NCI-H2107 (cell line): ENCODE measurements around the gene KRT33B.
"Not testable (repeated sequence)": the region's sequence is repeated elsewhere in the genome, so short reads cannot be mapped to it uniquely, and the experiment has no call there.

Source experiments
- DNase-seq: peaks from one replicate; lab custom pipeline; 2025; lab: John Stamatoyannopoulos, UW

KRT33B gene

DNA sequence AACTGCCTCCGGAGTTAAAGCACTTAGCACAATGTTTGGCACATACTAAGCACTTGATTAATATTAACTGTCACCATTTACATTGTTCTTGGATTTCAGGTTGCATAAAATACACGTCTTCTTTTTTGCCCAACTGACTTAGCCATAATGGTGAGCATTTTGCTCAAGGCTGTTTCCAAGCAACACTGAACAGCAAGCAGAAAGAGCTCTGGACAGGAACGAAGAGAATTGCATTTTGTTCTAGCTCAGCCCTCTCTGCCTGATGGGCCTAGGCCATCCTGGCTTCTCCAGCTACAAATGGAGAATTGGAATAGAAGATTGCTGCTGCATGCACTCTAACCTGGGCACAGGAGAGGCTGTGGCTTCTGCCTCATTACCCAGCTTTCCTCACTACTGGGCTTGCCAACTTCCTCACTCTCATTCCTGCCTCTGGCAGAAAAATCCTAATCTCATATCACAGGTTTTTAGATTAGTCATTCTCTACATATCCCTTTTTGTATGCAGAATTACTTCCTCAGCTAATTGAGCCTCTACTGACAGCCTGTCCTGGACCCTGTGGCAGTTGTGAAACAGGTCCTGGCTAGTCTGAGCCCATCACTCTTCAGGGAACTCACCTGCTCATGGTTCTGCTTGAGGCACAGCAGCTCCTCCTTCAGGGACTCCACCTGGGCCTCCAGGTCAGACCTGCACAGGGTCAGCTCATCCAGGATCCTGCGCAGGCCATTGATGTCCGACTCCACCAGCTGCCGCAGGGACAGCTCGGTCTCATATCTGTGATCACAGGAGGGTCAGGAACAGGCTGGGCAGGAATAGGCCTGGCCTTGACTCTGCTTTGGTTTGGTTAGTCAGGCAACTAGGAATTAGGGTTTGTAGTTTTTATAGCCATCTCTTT is 21.5 kb downstream of the KRT33B start:
- DNase-seq: no peak

DNA sequence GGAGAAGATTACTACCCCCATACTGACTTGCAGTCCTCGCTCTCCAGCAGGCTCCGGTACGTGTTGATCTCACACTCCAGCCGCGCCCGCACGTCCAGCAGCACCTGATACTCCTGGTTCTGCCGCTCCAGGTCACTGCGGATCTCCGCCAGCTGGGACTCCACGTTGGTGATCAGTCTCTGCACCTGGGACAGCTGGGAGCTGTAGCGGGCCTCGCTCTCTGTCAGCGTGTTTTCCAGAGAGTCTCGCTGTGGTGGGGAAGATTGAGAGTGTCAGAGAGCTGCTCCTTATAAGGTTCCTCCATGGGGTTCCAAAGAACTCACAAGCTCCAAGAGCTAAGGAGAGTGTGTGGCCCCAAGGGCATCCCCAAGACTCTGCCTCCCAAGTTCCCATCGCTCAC is 23.2 kb downstream of the KRT33B start:
- DNase-seq: not testable (repeated sequence)

DNA sequence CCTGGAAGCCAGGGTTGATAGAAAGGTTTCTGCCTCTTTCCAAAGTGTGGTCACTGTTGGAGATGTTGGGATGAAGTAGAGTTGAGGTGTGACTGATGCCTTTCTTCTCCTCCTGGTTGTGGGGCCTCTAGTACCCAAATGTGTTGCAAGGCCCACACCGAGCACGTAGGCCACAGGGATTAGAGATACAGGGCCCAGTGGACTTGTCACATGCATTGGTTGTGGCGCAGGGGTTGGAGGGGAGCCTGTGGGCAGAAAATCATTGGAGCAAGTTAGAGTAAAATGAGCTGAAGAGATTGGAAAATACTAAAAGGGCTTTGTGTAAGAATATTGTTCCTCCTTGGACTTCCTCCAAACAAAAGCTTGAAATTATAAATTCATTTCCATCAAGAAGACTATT is 23.6 kb downstream of the KRT33B start:
- DNase-seq: no peak

DNA sequence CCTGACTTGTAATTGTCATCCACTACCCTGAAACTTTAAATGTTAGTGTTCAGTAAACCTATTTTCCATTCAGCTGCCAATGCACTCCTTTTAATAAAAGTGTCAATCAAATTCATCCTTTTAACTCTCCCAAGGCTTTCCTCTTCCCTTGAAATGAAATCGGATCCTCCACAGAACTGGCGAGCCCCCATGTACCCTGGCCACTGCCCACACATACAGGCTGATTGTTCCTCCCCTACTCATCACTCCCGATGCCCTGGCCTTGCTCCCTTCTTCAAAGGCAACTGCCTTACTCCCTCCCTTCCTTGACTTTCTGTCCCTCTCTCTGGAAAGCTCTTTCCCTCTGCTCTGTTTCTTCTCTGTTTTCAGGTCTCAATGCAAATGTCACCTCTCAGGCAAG is 26.6 kb downstream of the KRT33B start:
- no peak for DNase-seq

DNA sequence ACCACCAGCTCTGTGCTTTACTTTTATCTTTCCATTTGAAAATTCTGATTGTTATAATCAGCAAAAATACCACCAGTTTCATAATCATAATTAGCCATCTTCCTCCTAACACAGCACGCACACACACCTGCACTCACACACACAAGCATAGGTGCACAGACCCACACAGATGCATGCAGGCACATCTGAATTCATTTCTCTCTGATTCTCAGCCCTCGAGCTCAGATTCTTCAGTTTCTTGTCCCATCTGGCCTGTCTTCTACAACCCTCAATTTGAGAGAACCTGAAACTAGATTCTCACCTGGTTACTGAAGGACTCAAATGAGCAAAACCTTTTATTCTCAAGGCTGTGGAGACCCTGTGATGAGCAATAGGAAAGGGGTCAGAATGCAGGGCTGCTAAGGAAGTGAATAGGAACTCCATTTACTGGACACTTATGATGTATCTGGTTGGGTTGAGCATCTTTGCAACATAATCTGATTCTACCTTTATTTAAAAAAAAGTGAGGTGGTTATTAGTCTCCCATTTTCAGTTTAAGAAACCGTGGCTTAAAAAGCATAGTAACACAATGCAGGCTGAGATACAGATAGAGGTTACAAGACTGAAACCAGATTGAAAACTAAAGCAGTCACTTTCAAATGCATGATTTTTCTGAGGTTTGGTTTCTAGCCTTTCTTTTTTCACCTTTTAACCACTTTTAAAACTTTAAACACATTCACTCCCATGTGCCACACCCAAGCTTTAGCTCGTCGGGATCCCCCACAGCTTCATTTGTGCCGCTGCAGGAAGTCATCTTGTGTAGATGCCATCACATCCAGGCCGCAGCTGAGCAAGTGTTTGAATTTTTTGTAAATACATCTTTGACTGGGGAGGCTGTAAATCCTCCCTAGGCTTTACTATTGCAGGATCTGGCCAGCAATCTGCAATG is 28.4 kb downstream of the KRT33B start:
- DNase-seq: no peak

DNA sequence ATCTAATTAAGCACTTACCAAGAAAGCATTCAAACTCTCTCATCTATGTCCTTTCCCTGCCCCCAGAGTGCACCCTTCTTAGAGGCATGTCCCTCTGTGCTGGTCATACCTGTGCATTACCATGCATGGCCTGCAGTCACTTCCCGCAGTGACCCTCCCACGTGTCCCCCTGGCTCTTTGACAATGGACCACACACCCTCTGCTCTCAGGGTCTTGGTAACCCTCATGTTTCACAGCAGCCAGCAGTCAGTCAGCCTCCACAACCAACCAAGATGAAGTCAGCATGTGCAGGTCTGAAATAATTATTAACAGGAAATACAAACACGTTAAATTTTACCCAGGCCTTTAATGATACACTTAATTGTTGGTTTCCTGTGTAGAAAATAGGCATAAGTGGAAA is 29.1 kb downstream of the KRT33B start:
- DNase-seq: no peak

DNA sequence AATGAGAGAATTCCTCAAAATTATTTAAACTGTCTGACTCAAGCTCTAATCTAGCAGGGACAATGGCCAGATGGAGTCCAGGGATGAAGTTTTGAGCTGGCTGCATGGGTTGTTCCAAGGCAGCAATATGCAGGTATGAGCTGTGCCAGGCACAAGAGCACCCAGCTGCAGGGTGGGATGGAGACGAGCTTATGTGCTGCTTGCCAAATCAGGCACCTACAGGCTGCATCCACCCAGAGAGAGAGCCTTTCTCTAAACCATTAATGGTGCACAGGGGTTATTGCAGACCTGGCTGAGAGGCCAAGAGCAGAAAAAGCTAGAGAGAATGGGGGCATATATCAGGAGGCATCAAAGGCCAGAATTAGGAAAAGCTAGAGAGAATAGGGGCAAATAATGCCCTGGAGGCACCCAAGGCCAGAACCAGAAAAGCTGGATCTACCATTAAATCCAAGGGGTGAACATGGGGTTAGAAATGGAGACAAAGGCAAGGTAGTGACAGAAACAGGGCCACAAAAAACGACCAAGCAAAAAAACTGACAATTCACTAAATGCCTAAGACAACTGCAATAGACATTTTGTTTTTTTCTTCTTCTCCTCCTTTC is 29.9 kb downstream of the KRT33B start:
- DNase-seq: no peak

DNA sequence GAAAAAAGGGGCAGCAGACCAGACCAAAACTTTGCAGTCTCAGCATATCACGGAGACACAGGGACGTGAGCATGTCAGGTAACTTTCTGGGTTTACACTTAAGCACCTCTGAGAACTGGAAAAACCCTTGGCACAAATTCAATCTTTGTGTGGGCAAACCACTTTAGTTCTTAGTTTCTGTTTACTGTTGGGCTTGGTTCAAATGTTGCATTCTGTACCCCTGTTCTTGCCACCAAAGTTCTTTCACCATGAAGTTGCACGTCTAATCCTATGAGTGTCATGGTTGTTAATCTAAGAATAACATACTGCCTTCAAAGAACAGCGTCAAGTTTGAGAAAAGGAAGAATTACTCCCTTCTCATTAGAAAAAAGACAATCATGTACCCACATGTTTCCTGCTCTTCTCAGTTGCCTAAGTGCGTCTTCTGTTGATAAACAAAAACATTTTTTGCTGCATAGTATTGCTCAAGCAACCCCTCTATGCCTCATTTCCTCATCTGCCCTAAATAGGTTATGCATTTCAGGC is 30.6 kb downstream of the KRT33B start:
- no peak for DNase-seq

DNA sequence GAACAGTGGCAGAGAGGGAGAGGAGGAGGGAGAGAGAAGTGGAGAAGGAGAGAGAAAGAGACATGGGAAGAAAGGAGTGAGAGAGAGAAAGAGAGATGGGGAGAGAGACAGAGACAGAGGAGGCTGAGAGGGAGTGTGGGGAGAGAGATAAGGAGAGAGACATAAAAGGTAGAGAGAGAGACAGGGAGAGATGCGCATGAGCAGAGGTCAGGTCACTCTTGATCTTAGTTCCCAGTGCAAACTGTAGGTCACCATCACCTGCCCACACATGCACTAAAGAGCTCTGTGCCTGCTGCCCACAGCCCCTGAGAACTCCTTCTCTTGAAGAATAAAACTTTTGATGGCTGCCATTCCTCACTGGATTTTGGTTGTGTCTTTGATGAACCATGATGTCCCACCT is 33.9 kb downstream of the KRT33B start:
- DNase-seq: no peak

DNA sequence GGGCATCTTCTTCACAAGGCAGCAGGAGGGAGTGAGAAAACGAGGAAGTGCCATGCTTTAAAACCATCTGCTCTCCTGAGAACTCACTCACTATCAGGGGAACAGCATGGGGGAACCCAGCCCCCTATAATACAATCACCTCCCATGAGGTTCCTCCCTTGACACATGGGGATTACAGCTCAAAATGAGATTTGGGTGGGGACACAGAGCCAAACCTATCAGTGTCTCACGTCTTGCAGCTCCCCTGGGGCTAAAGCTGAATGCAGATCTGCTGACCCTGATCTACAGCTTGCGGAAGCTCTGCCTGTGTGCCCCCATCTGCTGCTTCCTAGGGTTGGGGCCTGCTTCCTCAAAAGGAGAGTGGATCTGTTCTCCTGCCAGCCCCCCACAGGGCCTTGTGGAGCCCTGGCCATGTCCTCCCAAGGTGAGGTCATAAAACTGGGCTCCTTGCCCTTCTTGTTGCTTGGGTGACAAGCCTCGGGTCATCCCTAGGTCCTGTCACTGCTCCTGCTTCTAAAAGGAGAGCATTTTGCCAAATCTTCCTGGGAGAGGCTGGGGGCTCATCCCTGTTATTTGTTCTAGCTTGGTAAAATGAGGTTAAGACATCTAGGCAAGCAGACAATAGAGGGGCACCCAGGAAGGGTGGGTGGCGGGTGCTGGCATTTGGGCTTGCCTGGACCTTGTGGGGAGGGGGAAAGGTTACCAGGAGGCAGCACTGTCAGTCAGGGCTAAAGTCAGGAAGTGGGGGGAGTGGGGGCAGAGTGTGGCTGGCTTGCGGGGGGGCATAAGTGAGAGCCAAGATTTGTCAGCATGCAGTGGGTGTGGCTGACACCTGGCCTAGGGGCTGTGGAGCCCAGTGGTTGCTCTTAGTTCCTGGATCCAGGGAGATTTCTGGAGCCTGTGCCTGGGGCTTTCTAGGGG is 35.0 kb downstream of the KRT33B start:
- no peak for DNase-seq

DNA sequence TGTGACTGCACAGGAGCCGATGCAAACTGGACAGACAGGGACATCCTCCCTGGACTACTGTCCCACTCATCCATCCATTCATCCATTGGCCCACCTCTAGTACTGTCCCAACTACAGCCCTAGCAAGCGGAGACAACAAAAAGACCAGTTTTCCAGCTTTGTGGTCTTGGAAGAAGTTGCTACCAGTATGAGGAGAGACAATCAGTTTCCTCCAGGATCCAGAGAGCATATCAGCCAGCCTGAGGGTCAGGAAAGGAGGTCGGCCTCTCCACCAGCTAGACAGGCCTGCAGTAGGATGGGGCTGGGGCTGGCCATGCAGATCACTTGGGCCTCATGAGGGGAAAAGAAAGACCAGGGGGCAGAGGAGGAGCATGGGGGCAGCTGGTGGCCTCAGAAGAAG is 35.8 kb downstream of the KRT33B start:
- no peak for DNase-seq

DNA sequence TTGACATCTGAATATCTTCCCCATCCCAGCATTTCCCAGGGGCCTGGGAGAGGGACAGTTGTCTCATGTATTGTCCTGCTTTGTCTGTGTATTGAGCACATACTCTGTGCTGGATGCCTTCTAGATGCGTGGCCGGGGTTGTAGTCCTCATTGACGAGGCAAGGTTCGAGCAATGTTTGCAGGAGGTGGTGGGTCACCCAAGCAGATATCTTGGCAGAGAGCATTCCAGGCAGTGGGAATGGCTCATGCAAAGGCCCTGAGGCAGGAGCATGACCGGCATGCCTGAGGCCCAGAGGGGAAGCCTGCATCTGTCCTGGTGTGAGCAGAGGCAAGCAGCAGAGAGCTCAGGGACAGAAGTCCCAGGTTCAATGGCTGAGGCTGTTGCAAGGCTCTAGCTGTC is 36.5 kb downstream of the KRT33B start:
- DNase-seq: no peak

DNA sequence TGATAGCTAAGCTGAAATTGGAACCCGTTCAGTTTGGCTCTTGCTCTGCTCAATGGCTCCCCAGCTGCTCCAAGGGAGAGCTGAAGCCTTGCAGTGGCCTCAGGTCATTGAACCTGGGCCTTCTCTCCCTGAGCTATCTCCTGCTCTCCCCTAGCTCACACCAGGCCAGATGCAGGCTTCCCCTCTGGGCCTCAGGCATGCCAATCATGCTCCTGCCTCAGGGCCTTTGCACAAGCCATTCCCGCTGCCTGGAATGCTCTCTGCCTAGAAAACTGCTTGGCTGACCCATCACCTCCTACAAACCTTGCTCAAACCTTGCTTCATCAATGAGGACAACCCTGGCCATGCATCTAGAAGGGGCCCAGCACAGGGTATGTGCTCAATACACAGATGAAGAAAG is 37.4 kb downstream of the KRT33B start:
- DNase-seq: no peak

DNA sequence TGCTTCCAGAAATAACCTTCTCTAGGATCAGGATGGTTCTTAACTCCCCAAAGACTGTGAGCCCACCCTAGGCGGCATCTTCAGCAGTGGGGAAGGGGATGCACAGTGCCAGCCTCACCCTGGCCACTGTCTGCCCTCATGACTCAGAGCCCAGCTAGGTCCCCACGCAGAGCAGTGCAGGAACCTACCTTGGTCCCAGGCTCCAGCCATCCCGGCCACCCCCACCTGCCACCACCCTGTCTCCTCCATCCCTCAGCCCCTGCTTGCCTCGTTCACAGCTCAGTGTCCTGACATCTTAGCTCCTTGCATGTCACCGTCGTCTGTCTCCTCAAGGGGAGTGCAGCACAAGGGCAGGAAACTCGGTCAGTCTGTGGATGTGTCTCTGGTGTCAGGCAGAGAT is 38.0 kb downstream of the KRT33B start:
- DNase-seq: no peak

DNA sequence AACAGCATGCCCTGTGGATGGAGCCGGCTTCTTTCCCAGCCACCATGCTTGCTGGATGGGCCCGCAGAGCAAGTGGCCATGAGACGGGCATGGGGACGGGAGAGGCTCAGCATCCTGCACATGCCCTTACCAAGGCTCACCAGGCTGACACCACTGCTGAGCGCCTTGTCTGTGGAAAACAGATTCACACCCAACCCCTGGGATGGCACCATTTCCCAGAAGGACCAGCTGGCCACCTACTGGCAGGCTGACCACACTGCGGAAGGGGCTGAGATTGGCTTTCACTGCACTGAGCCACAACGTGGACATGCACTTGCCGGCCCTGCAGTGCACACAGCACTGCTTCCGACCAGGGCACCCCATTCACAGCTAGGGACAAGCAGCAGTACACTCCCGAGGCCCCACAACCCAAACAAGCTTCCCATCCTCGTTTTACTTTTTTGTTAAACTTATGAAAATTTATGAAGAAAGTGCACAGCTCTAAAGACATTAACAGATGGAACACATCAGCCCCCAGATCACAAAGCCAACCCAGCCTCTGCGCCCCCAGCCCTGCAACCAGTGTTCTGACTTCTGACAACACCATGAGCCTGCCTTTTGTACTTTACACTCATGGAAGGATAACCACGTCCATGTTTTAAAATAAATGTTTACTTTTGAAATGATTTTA is 40.2 kb downstream of the KRT33B start:
- peak; percentile 14 for DNase-seq

DNA sequence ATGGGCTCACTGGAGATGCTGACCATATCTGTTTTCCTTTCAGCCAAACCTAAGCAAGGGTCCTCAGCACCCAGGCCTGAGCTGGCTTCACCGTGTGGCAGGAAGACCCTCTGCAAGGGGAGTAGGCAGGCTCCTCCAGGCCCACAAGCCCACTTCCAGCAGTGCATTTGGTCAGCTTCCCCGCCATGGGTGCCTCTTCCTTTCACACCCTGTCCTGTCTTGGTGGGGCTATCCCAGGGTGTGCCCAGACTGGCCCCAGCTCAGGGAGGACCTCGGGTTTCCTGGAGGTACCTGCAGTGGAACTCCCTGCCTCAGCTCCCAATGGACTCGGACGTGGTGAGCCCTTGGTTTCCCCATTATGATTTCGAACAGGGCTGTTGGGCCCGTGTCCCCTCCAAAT is 41.4 kb downstream of the KRT33B start:
- no peak for DNase-seq

DNA sequence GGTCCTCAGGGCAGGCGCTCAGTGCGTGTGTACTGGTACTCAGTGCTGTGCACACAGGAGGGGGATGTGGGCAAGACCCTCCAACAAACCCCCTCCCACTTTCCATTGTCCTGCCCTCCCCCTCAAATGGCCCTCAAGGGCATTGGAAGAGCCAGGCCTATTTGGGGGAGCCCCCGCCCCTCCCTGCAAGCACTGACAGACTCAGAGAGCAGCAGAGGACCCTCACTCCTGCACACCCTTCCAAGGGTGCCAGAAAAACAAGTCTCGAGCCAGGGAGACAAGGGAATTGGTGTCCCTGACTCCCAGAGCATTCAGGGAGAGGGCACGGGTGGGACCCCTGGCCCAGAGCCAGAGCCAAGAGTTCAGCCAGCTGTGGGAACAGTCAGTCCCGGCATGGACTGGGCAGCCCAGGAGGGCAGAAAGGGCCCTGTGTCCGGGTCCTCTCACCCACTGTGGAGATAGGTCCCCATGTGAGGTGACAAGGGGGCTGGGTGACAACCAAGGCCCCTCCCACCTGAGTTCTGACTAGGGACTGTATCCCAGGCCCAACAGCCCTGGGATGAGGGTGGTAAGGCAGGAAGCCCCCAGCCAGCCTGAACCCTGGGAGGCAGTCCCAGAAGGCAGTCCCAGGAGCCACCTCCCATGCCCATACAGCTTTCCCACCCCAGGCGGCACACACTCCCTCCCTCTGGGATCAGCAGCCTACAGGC is 42.0 kb downstream of the KRT33B start:
- no peak for DNase-seq

DNA sequence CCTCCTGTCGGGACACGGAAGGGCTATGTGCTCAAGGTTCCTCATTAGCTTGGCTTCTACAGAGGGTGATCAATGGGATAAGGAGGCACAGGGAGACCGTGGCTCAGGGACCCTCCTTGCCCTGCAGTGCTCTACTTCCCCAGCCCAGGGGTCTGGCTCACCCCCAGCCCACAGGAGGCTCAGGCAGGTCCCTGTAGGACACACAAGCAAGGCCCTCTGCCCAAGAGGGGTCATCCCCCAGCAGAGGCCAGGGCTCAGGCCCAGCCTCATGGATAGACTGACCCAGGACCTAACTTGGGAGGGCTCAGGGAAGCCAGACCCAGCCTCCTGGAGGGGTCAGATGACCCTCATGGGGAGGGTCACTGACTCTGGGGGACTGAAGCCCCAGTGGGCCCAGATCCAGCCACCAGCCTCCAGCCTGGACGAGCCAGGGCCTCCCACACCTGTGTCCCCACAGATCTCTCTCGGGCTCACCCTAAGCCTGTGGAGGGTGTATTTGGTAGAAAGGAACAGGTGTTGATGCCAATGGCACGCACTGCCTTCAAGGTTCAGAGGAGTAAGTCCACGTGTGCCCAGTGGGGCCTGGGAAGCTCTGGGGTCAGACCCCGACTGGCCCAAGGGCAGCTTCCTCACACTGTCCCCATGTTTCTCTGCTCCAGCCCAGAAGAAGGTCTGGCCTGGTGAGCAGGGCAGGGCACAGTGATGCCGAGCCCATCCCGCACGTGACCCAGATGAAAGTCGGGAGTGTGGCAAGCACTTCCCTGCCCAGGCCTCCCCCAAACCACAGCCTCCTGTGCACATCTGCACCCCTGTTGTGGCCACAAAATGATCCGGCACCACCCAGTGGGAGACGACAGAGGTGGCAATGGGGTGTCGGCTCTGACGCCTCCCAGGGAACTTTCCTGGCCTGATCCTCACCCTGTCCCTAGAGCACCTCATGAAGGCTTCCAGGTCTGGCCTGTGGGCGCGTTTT is 43.2 kb downstream of the KRT33B start:
- DNase-seq: no peak

DNA sequence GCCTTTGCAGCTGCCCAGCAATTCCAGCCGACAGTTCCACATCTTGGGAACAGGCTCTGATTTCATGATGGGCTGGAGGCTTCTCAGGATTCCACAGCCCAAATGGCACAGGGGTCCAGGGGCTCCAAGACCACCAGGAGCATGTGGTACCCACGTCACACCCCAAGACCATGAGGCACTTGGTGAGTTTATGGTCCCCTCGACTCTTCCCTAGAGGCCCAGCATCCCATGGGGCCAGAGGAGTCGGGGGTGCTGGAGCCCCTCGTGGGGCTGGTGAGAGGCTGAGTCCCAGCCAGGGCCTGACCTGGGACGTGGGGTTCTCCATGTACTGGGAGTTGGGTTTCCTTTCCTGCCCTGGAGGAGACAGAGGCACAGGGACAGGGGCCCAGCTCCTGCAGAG is 44.0 kb downstream of the KRT33B start:
- no peak for DNase-seq
